ENCODE measurements around the gene TNFAIP8. TPM values are rescaled to one million over a fixed set of nuclear protein-coding genes. Genes with fewer than 3 reads are reported as not detected.

Gene TNFAIP8
- total and polyA plus RNA-seq, 7 donors: 0.73 to 2.5 (median 1.6) TPM

GRCh38 chr5:119341452-119342349 is 14.1 kb upstream of the TNFAIP8 start:
- Histone ChIP-seq H3K9me3 (no peaks in the 10 kb centered on the region), H3K27ac (no peak overlapping the region), H3K27me3 (ENCODE audit: insufficient read depth in 3 of 3, low read length in 2 of 3) (peaks cover 0 to 4% (median 0%) of the 10 kb centered on the region in 3 donors), H3K4me1 (no peaks in the 10 kb centered on the region), H3K4me3 (no peak overlapping the region), H3K36me3 (ENCODE audit: insufficient read depth in 1 of 2, low read depth in 1 of 2) (no peaks in the 10 kb centered on the region)
- ATAC-seq (no peak), DNase-seq (no peak)
- WGBS, 3 donors: 84 to 89% (median 88%) methylated on average over 6 of the region's 6 CpGs
- TF ChIP-seq CTCF (IDR thresholded peaks at IDR 0.05): no peak
- intact Hi-C loops (cut with DNase I): no loop called here

- intact Hi-C loops (cut with DNase I): no loop called here
- Histone ChIP-seq H3K27me3 (ENCODE audit: insufficient read depth in 3 of 3, low read length in 2 of 3) (peaks cover 0 to 4% (median 0%) of the 10 kb centered on the region in 3 donors), H3K4me1 (no peaks in the 10 kb centered on the region), H3K4me3 (no peak overlapping the region), H3K9me3 (no peaks in the 10 kb centered on the region), H3K36me3 (ENCODE audit: insufficient read depth in 1 of 2, low read depth in 1 of 2) (no peaks in the 10 kb centered on the region), H3K27ac (no peak overlapping the region)
- ATAC-seq (no peak), DNase-seq (no peak)
- TF ChIP-seq CTCF (IDR thresholded peaks at IDR 0.05): no peak
- 81 to 92% (median 88%) methylated on average over 1 of the region's 1 CpG for WGBS, 3 donors
These were observed 13.4 kb upstream of the TNFAIP8 start for GRCh38 chr5:119342406-119342805.

- Histone ChIP-seq H3K4me3 (no peak overlapping the region), H3K27ac (no peak overlapping the region), H3K9me3 (no peaks in the 10 kb centered on the region), H3K4me1 (no peaks in the 10 kb centered on the region), H3K27me3 (ENCODE audit: insufficient read depth in 3 of 3, low read length in 2 of 3) (peaks cover 0 to 4% (median 0%) of the 10 kb centered on the region in 3 donors), H3K36me3 (ENCODE audit: insufficient read depth in 1 of 2, low read depth in 1 of 2) (no peaks in the 10 kb centered on the region)
- DNase-seq: no peak
- ATAC-seq: no peak
- no peak for TF ChIP-seq CTCF (IDR thresholded peaks at IDR 0.05)
- intact Hi-C loops (cut with DNase I): no loop called here
- 40 to 51% (median 46%) methylated on average over 6 of the region's 6 CpGs for WGBS, 3 donors
These were observed 12.8 kb upstream of the TNFAIP8 start for GRCh38 chr5:119343052-119343451.

GRCh38 chr5:119343766-119344165 is 12.1 kb upstream of the TNFAIP8 start:
- intact Hi-C loops (cut with DNase I): no loop called here
- 94 to 97% (median 96%) methylated on average over 3 of the region's 3 CpGs for WGBS, 3 donors
- no peaks in the 10 kb centered on the region for H3K4me1 ChIP-seq
- H3K9me3 ChIP-seq: no peaks in the 10 kb centered on the region
- ATAC-seq (no peak), DNase-seq (no peak)
- H3K27me3 ChIP-seq (ENCODE audit: insufficient read depth in 3 of 3, low read length in 2 of 3): peaks cover 0 to 4% (median 0%) of the 10 kb centered on the region in 3 donors
- H3K4me3 ChIP-seq: no peak overlapping the region
- H3K27ac ChIP-seq: no peak overlapping the region
- TF ChIP-seq CTCF (IDR thresholded peaks at IDR 0.05): no peak
- H3K36me3 ChIP-seq (ENCODE audit: insufficient read depth in 1 of 2, low read depth in 1 of 2): no peaks in the 10 kb centered on the region
